NOMO-1 treated with DMSO at 0.1 percent for 48 hours (cell line): Measurements from ENCODE around the gene GAGE12H.
"Not testable (repeated sequence)": the region's sequence is repeated elsewhere in the genome, so short reads cannot be mapped to it uniquely, and the experiment has no call there.

Source experiments
- DNase-seq: peaks from one replicate; lab custom pipeline; 2025; ENCODE audit not compliant: unreplicated experiment; lab: John Stamatoyannopoulos, UW

The GAGE12H gene, protein sequence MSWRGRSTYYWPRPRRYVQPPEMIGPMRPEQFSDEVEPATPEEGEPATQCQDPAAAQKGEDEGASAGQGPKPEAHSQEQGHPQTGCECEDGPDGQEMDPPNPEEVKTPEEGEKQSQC

GRCh38 chrX:49579649-49580048, at the start of gene GAGE12H:
Gene GAGE12H, plus strand, starts transcription at chrX:49579949. Its CDS starts 1,155 bp downstream, at chrX:49581104.
- not testable (repeated sequence) for DNase-seq

- not testable (repeated sequence) for DNase-seq
These were observed 47.9 kb upstream of the GAGE12H start, which contains the start of gene GAGE12C for GRCh38 chrX:49531877-49532276. Gene GAGE12C, plus strand, starts transcription at chrX:49532177. Its CDS starts 1,155 bp downstream, at chrX:49533332.

GRCh38 chrX:49541433-49541832, 38.3 kb upstream of the GAGE12H start, which contains the start of gene GAGE12D:
Gene GAGE12D, plus strand, starts transcription at chrX:49541733. Its CDS starts 1,155 bp downstream, at chrX:49542888.
- not testable (repeated sequence) for DNase-seq

DNA sequence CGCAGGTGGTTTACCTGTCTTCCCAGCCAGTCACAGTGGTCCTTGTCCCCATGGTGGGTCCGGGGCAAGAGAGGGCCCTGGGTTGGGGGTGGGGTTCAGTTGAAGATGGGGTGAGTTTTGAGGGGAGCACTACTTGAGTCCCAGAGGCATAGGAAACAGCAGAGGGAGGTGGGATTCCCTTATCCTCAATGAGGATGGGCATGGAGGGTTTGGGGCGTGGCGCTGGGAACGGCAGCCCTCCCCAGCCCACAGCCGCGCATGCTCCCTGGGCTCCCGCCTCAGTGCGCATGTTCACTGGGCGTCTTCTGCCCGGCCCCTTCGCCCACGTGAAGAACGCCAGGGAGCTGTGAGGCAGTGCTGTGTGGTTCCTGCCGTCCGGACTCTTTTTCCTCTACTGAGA, 28.8 kb upstream of the GAGE12H start, which contains the start of gene GAGE12E:
TSS of gene GAGE12E (plus strand) at position 301 of the 400 bp plus-strand sequence. CDS start 1,155 bp downstream, outside the sequence.
- DNase-seq = not testable (repeated sequence)

- DNase-seq = not testable (repeated sequence)
These were observed 19.2 kb upstream of the GAGE12H start, which contains the start of gene GAGE12F for GRCh38 chrX:49560542-49560941. Gene GAGE12F, plus strand, starts transcription at chrX:49560842. Its CDS starts 1,155 bp downstream, at chrX:49561997.

DNA sequence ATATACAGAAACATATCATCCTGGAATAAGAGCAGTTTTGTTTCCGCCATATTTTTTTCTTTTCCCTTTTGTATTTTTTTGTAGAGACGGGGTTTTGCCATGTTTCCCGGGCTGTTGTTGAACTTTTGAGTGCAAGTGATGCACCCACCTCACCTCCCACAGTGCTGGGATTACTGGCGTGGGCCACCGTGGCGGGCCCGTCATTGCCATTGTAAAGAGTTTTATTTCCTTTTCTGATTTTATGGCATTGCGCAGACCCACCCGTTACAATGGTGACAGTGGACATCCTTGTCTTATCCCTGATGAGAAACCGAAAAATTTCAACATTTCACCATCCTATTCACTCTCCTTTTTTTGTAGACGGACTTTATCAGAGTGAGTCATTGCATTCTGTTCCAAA, 11.0 kb upstream of the GAGE12H start:
- not testable (repeated sequence) for DNase-seq

DNA sequence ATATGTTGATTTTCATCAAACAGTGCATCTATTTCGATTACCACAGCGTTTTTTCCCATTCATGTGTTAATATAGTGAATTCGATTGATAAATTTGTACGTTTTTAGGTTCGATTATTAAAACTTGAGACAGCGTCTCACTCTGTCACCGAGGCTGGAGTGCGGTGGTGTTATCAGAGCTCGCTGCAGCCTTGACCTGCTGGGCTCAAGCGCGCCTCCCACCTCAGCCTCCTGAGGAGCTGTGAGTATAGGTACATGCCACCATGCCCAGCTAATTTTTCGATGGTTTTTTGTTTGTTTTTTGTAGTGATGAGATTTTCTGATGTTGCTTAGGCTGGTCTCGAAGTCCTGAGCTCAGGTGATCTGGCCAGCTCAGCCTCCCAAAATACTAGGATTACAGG, 10.6 kb upstream of the GAGE12H start:
- DNase-seq = not testable (repeated sequence)

DNA sequence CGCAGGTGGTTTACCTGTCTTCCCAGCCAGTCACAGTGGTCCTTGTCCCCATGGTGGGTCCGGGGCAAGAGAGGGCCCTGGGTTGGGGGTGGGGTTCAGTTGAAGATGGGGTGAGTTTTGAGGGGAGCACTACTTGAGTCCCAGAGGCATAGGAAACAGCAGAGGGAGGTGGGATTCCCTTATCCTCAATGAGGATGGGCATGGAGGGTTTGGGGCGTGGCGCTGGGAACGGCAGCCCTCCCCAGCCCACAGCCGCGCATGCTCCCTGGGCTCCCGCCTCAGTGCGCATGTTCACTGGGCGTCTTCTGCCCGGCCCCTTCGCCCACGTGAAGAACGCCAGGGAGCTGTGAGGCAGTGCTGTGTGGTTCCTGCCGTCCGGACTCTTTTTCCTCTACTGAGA, 9.6 kb upstream of the GAGE12H start, which contains the start of gene GAGE12G:
TSS of gene GAGE12G (plus strand) at position 301 of the 400 bp plus-strand sequence. CDS start 1,155 bp downstream, outside the sequence.
- DNase-seq = not testable (repeated sequence)

GRCh38 chrX:49589196-49589595, 9.4 kb downstream of the GAGE12H start, which contains the start of gene GAGE2A:
Gene GAGE2A, plus strand, starts transcription at chrX:49589496. Its CDS starts 1,155 bp downstream, at chrX:49590651.
- not testable (repeated sequence) for DNase-seq

GRCh38 chrX:49589769-49590478, 10.2 kb downstream of the GAGE12H start:
- DNase-seq = not testable (repeated sequence)

- DNase-seq = not testable (repeated sequence)
These were observed 10.7 kb downstream of the GAGE12H start for GRCh38 chrX:49590488-49590887.

- not testable (repeated sequence) for DNase-seq
These were observed 19.0 kb downstream of the GAGE12H start, which contains the start of gene GAGE1 for GRCh38 chrX:49598720-49599119. Gene GAGE1, plus strand, starts transcription at chrX:49599020. Its CDS starts 1,155 bp downstream, at chrX:49600175.

GRCh38 chrX:49610718-49611310, 31.1 kb downstream of the GAGE12H start:
- no peak for DNase-seq

- no peak for DNase-seq
These were observed 38.8 kb downstream of the GAGE12H start for GRCh38 chrX:49618574-49618973.

GRCh38 chrX:49627086-49627777, 47.5 kb downstream of the GAGE12H start:
- no peak for DNase-seq
